Activated gamma-delta T cell (primary cell): ENCODE data around the gene SLMAP.
"Not testable (repeated sequence)": the region's sequence is repeated elsewhere in the genome, so short reads cannot be mapped to it uniquely, and the experiment has no call there.

Source experiments
- DNase-seq: peaks from one replicate; lab custom pipeline; 2025; lab: John Stamatoyannopoulos, UW

The SLMAP gene

DNA sequence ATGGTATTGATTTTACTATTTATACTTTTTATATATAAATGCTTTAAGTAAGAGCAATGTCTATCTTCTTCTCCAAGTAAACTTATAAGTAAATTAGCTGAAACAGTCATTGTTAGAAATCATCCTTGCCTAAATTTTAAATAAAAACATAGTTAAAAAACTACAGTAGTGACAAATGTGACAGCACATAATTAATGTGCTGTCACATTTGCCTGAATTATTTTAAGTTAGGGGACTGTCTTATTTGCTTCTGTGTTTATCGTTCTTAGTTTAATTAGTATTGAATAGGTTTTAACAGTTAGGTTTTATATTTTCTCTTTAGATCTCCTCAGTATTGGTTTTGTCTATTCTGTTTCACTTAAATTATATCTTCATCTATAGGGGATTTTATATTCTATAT, 36.1 kb downstream of the SLMAP start:
- DNase-seq = no peak

GRCh38 chr3:57793737-57794187, 37.7 kb downstream of the SLMAP start:
- no peak for DNase-seq

DNA sequence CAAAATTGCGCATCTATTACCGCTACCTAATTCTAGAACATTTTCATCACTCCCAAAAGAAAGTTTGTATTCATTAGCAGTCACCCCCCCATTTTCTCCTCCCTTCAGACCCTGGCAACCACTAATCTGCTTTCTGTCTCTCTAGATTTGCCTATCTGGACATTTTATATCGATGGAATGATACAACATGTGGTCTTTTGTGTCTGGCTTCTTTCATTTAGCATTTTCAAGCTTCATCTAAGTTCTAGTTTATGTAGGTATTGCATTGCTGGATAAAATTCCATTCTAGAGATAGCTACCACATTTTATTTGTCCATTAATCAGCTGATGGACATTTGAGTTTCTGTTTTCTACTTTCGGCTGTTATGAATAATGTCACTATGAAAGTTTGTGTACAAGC, 38.4 kb downstream of the SLMAP start:
- DNase-seq = no peak

- no peak for DNase-seq
Measured at GRCh38 chr3:57794951-57795350, 38.8 kb downstream of the SLMAP start.

- DNase-seq = no peak
Measured at GRCh38 chr3:57796261-57796660, 40.2 kb downstream of the SLMAP start.

- DNase-seq = no peak
Measured at GRCh38 chr3:57797701-57798487, 41.8 kb downstream of the SLMAP start.

- no peak for DNase-seq
Measured at GRCh38 chr3:57803647-57804081, 47.6 kb downstream of the SLMAP start.

DNA sequence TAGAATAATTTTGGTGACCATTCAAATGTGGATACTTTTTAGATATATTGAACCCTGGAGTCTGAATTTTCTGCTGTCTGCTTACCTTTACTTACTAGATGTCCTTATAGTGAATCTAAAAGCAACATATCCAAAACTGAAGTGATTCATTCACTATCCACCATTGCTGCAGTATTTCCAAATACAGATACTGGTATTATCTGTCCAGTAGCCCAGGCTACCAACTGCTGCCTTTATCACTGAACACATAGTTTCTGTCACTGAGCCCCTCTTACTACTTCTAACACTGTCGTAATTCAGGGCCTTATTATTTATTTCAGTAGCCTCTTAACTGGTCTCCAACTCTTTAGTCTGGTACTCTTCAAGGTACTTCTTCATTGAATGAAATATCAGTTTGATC, 49.2 kb downstream of the SLMAP start:
- no peak for DNase-seq

- no peak for DNase-seq
Measured at GRCh38 chr3:57805674-57806073, 49.6 kb downstream of the SLMAP start.

- DNase-seq = not testable (repeated sequence)
Measured at GRCh38 chr3:57806195-57806594, 50.1 kb downstream of the SLMAP start.

- DNase-seq = no peak
Measured at GRCh38 chr3:57808961-57809608, 53.0 kb downstream of the SLMAP start.

DNA sequence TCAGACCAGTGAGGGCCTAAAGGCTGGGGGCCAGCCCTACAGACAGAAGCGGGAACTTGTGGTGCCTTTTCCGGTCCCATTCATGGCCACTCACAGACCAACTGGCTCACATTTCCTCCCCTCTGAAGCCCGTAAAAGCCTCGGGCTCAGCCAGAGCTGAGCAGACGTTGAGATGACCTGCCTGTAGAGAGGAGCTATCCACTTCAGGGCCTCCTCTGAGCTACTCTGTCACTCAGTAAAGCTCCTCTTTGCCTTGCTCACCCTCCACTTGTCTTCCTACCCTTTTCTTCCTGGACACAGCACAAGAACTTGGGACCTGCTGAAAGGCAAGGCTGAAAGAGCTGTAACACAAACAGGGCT, 53.5 kb downstream of the SLMAP start:
- DNase-seq = no peak

DNA sequence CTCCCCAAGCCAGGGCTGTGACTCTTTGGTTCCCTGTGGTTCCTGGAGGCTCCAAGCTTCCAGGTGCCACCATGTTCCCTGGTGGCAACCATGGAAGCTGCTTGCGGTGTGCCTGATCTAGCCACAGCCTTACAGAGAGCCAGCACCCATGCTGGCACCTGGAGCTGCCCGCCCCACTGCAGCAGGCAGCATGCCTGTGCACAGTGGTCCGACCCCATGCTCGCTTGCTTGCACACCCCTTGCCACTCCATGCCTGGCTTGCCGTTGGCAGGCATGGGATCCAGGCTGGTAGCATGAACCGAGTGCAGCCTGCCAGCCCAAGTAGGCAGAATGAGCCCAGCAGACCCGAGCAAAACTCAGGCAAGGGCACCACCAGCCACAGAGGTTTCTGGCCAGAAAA, 53.9 kb downstream of the SLMAP start:
- no peak for DNase-seq

DNA sequence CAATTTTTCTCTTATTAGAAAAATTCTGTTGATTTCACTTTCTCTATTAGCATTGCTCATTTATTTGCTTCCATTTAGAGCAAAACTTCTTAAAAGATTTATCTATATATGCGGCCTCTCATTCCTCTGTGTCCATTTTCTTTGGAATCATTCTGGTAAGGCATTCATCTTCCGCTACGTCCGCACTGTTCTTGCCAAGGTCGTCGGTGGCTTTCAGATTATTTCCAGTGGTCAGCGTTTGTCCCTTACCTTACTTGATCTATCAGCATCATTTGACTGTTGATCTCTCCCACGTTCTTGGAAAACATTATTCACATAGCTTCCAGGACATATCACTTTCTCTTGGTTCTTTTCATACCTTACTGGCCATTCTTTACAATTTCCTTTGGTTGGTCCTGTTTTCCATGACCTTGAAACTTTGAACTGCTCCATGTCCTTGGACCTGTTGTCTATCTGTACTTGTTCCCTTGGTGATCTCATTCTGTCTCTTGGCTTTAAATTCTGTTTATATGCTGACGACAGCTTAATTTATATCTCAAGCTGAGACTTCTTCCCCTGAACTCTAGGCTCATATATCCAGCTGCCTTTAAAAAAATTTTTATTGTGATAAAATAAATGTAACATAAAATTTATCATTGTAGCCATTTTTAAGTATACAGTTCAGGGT, 54.5 kb downstream of the SLMAP start:
- DNase-seq = no peak

GRCh38 chr3:57815036-57815435, 58.9 kb downstream of the SLMAP start:
- DNase-seq = no peak

DNA sequence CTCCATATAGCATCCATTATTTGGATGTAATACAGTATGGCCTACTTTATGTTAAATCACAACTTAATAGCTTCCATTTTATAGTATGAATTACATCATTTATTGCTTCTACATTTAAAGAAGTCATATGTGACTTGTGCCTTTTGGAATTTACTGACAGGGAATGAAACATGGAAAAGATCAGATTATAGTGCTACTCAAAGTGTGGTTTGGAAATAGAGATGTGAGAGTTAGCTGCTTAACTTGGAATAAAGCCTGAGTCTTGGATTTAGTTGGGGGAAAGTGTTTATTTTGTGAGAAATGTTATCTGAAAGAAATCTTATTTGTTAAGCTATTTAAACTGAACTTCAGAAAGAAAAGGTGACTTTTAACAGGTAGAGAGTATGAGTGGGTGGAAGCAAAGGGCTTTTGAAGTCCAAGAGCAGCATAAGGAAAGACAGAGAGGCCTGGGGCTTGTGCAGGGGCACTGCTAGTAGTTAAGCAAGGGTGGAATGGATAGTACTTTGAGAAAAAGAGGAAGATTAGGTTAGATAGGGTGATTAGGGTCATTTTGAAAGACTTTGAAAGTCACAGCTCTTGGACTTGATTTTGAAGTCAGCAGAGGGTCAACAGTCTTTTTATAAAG, 60.5 kb downstream of the SLMAP start:
- no peak for DNase-seq

DNA sequence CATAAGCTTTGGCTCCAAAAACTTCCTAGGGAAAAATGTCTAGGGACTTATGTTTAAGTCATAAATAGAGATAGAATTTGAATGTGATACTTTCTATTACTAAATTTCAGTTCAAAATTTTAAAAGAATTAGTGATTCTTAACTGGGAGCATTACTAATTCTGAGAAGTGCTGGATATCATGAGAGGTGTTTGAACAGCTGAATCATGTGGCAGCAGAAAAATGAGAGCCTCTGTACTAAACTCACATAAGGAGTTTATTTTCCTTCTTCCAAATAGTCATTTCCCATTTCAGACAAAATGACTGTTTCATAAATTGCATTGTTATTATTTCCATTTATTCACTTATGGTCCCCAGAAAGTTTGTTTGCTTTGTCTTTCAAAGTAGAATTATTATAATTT, 62.7 kb downstream of the SLMAP start:
- no peak for DNase-seq

DNA sequence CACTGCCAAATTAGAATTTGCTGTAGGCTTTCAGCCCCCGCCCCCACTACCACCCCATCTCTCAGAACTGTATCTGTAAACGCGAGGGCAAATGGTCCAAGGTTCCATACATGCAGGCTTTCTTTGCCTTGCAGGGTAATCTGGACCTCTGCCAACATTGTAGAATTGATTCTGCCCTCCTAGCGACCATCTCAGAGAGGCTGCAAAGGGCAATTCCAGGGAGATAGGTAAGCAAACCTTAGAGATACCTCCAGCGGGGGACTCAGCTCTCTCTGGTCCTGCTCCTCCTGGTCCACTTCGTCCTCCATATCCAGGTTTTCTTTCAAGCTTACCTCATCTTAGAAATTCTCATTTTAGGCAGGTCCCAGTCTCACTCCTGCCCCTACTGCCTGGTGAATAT, 64.4 kb downstream of the SLMAP start:
- no peak for DNase-seq

DNA sequence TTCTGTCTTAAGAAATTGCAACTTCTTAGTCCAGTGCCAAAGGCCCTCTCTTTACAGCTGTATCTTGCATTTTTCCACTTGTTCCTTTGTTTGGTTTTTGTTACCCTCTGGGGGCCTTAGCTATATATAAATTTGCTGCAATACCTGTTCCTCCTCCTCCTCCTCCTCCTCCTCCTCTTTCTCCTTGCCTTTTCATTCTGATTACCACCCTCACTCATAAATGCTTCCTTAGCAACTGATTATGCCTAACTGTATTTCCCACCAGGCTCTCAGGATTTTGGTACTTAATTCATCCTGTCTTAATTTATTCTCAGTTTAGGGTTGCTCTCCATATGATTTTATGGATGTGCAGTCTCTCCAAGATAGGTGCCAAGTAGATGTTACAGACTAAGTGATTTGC, 65.7 kb downstream of the SLMAP start:
- DNase-seq = no peak

GRCh38 chr3:57822686-57823085, 66.6 kb downstream of the SLMAP start:
- no peak for DNase-seq

- DNase-seq = no peak
Measured at GRCh38 chr3:57825116-57825515, 69.0 kb downstream of the SLMAP start.

DNA sequence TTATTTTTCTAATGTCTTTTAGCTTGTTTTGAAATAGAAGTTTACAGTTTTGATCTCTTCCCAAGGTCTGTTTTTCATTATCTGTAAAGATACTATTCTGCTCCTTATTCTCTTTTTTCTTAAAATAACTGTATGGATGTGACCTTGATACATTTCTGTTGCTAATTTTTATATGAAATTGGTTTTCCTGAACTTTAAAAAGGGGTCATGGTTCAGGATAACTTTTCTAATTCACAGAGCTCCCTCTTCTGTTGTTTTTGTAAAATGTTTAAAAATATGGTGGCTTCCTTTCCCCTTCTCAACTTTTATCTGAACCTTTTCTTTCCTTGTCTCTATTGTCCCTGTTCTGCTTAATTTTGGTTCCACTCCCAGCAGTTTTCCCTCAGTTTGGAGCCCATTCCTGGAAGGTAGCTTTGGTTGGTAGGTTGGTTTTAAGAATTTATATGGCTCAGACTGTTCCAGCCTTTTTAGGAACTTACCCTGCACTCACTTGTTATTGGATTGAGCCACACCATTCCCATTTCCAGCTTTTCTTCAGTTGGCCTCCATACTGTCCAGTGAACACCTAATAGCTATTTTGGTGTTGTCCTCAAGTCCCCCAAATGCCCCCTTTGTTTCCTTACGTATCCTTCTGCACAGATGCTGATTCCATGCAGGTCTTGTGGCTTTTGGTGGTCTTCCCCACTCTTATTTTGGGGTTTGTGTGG, 70.3 kb downstream of the SLMAP start:
- DNase-seq = no peak
